ENCODE measurements around the gene WIPF3.

GRCh38 chr7:29950480-29950879 is 144.2 kb downstream of the WIPF3 start:
- no peak for TF ChIP-seq CTCF (conservative IDR thresholded peaks at IDR 0.05; ENCODE audit: low read depth, low read length)
- TF ChIP-seq FOS (IDR thresholded peaks at IDR 0.05; ENCODE audit: low read depth, low read length), result no peak
- TF ChIP-seq POLR2A (IDR thresholded peaks at IDR 0.05; ENCODE audit: low read depth, low read length), result no peak
- TF ChIP-seq NFE2L2 (IDR thresholded peaks at IDR 0.05; ENCODE audit: low read depth, low read length), result no peak

Data from IMR-90 (cell line).